HG03565 (cell line): ENCODE data around the gene GALNS.
"Not testable (repeated sequence)": the region's sequence is repeated elsewhere in the genome, so short reads cannot be mapped to it uniquely, and the experiment has no call there.

Experiments used
- ATAC-seq: cut with Tn5 transposase; IDR thresholded peaks from one replicate; pipeline ENCODE4 v1.9.1; 2021; ENCODE audit warnings: mild to moderate bottlenecking, moderate library complexity; ENCODE audit not compliant: unreplicated experiment

Gene GALNS

GRCh38 chr16:88856828-88857727 is at the start of gene GALNS, which contains the start of gene TRAPPC2L:
Gene GALNS, minus strand, starts transcription at chr16:88856947. Its CDS starts 70 bp downstream, at chr16:88856877.
Gene TRAPPC2L, plus strand, starts transcription at chr16:88857127. Its CDS starts 24 bp downstream, at chr16:88857151.
- peak; percentile 67 for ATAC-seq

DNA sequence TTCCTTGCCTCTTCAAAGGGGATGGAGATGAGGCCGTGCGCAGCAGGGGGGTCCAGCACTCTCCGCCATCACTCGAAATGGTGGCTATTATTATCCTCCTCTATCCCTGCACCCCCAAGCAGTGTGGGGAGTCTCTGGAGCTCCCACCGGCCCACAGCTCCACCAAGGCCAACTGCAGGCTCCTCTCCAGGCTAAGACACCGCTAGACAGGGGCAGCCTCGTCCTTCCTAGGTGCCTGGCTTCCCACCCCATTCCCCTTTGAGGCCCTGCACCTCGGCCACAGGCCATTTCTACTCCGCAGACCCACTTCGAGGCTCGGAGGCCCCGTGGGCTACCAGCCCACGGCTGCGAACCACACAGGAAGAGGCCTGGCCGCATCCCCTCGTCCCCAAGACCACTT is 49.3 kb upstream of the GALNS start:
- ATAC-seq, result no peak

GRCh38 chr16:88905563-88905962 is 48.8 kb upstream of the GALNS start:
- no peak for ATAC-seq

DNA sequence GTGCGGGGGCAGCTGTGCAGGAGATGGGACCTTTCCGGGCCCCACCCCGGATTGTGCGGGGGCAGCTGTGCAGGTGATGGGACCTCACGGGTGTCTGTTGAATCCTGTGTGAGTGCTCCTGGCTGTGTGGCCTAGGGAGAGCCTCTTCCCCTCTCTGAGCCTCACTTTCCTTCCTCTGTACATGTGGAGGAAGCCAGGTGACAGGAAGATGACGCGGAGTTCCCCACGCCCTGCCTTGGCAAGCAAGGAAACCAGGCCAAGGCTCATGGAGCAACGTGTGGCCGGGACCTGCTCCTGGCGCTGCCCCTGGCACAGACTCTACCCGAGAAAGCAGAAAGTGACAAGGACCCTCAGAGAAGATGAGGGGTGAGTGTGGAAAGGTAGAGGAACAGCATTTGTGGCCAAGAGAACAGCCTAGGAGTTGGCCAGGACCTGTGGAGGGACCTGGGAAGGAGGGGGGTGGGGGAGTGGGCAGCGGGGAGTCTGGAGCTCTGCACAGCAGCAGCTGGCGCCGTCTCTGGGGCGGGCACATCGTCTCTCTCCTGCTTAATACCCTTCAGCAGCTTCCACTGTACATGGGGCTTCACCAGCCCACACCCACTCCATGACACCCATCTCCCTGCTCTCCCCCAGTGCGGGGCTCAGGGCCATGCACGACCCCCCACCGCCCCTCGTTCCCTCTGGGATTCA is 48.1 kb upstream of the GALNS start:
- no peak for ATAC-seq

DNA sequence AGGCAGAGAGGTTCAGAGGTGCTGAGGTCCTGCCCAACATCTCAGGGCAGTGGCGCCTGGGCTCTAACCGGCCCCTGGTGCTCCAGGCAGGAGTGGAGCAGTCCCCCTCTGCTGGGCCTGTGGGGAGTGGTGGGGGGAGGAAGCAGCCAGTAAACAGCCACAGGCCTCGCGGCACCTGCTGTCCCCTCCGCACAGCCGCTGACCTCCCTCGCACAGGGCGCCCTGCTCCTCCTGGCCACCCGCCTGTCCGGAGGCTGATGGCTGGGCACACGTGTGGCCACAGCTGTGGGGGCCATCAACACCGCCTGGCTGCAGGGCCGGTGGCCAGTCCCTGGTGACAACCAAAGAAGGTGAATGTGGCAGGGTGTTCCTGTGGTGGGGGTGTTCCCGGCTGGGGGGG is 46.5 kb upstream of the GALNS start:
- ATAC-seq, result no peak

DNA sequence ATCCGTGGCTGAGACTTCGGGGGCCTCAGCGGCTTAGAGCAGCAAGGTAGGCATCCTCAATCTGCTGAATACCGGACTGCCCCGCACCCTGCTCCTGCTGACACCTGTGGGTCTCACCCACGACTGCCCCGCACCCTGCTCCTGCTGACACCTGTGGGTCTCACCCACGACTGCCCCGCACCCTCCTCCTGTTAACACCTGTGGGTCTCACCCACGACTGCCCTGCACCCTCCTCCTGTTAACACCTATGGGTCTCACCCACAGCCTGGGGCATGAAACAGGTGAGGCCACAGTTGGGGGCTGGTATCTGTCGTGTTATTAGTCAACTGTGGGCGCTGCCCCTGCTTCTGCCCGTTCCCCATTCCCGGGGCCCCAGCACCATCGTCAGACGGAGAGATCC is 46.0 kb upstream of the GALNS start:
- no peak for ATAC-seq

DNA sequence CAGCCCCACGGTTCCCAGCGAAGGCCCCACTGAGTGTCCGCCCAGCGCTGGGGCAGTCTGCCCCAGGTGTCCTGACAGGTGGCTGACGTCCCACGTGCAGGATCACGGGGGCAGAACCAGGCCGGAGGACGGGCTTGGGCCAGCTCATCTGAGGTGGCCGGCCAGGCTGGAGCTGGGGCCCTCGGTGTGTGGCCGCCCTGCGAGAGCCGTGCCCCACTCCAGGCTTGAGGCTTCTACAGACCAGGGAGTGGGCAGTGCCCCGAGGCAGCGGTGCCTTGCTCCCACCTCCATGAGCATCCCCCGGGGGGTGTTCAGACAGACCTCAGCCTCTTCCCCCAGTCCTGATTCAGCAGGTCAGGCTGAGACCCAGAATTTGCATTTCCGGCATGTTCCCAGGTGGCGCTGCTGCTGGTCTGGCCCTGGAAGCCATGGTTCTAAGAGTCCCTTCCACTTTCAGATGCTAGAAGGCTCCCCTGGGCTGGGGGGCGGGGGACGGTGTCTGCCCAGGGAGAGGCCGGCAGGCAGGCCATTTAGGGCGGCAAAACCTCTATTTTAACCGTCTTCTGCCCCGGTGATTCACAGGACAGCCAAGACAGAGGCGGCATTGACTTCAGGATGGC is 45.1 kb upstream of the GALNS start:
- ATAC-seq, result no peak

DNA sequence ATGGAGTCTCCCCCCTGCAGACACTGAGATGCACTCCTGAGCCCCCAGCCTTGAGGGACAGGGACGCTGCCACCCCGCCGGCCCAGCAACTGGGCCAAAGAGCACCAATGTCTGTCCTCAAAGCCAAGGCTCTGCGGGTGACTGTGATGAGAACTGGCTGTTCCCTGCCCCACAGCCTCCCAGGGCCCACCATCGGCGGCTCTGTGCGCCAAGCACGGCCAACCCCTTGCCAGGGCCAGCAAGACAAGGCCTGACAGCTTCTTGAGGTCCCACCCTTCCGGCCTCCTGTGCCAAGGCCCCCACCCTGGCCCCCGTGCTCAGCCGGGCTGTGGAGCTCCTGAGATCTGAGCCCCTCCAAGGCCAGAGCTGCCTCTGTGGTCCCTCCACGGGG is 43.9 kb upstream of the GALNS start:
- no peak for ATAC-seq

DNA sequence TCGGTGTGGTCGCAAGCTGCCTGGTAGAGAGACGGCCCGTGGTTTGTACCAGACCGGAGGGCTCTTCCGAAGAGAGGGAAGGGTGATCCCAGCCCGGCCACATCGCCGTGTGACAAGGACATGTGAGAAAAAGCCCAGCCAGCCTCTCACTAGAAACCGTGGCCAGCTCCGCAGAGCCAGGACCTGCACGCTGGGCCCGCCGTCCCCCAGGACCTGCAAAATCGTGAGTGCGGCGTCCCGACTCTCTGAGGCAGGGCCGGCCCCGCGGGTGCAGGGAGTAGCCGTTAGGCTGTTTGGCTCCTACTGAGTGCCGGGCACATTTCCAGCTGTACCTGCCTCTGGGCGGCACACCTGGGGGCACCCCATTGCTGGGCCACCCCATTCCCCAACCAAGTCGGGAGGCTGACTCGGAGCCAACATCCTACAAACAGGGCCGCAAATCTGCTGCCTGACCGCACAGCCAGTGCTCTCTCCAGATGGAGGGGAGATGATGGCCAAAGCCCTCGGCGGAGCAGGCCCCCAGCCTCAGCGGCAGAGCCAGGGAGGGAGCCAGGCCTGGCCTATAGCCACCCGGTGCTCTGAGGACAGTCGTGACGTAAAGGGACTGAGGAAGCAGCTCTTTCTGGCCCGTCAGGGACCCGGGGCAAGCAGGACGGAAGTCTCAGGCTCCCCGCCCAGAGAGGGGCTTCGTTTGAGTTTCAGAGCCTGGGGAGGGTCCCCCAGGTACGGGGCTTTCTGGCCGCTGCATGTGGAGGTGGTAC is 43.3 kb upstream of the GALNS start:
- ATAC-seq, result no peak

- no peak for ATAC-seq
Observed at GRCh38 chr16:88897696-88898425, 41.1 kb upstream of the GALNS start.

GRCh38 chr16:88896238-88897070 is 39.7 kb upstream of the GALNS start:
- ATAC-seq, result no peak

- no peak for ATAC-seq
Observed at GRCh38 chr16:88895335-88895734, 38.6 kb upstream of the GALNS start.

GRCh38 chr16:88894681-88895300 is 38.0 kb upstream of the GALNS start:
- ATAC-seq, result no peak

DNA sequence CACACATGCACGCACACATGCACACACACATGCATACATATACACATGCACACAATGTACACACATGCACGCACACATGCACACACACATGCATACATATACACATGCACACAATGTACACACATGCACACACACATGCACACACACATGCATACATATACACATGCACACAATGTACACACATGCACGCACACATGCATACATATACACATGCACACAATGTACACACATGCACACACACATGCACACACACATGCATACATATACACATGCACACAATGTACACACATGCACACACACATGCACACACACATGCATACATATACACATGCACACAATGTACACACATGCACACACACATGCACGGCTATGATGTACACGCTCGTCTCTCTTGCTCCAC is 37.5 kb upstream of the GALNS start:
- not testable (repeated sequence) for ATAC-seq

- no peak for ATAC-seq
Observed at GRCh38 chr16:88893127-88893968, 36.6 kb upstream of the GALNS start.

DNA sequence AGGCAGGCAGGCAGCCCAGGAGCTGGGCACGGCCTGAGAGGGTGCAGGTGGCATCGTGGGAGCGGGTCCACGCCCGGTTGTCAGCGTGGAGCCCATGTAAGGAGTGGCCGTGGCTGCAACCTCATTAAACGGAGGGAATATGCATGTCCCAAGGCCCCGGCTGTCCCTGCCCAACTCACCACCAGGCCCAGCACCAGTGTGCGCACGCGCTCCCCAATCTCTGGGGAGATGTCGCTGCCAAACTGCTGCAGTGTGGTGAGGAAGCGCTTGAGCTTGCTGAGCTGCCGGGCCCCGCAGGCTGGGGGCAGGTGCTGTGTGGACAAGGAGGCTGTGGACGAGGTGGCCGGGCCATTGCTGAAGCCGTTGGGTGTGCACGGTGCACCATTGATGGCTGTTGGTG is 35.3 kb upstream of the GALNS start:
- no peak for ATAC-seq

GRCh38 chr16:88891083-88891482 is 34.3 kb upstream of the GALNS start:
- no peak for ATAC-seq
